IPS-20b (cell line): ENCODE data around the gene LPP.

Source experiments
- H3K27ac ChIP-seq: one replicate; pipeline ENCODE4 v1.5.1; 2013; ENCODE audit warnings: low read length
- H3K27me3 ChIP-seq: 2 replicates; pipeline ENCODE4 v1.6.1; 2013; ENCODE audit warnings: mild to moderate bottlenecking, low read length, inconsistent platforms; ENCODE audit not compliant: insufficient read depth
- H3K36me3 ChIP-seq: 2 replicates; pipeline ENCODE4 v1.6.1; 2013; ENCODE audit warnings: low read depth, mild to moderate bottlenecking, inconsistent platforms, low read length, moderate library complexity; ENCODE audit not compliant: insufficient read depth
- H3K4me1 ChIP-seq: 2 replicates; pipeline ENCODE4 v1.6.1; 2013; ENCODE audit warnings: mild to moderate bottlenecking, control low read depth, inconsistent platforms, low read length, moderate library complexity; ENCODE audit not compliant: insufficient read depth
- H3K4me3 ChIP-seq: 2 replicates; pipeline ENCODE4 v1.5.1; 2013; ENCODE audit warnings: mild to moderate bottlenecking, low read length, inconsistent platforms
- H3K9ac ChIP-seq: 2 replicates; pipeline ENCODE4 v1.6.1; 2013; ENCODE audit warnings: low read depth, mild to moderate bottlenecking, inconsistent platforms, low read length, moderate library complexity
- H3K9me3 ChIP-seq: 2 replicates; pipeline ENCODE4 v1.6.1; 2013; ENCODE audit warnings: mild to moderate bottlenecking, low read depth, low read length, inconsistent platforms; ENCODE audit not compliant: insufficient read depth

LPP gene

DNA sequence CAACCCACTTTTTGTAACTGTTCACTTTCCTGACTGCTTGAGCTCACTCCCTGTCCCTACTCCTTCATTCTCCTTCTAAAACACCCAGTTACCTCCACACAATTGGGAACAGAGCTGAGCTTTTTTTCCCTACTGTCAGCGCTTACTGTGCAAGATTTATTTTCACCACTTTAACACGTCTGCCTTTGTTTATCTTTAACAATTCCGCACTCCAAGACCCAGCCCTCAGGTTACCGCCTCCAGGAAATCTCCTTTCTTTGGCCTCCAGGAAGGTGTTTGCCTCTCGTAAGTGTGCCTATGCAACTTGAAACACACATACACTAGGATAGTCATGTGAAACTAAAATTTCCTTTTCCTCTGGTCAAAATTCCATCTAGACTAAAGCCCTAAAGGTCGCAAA lies 745.9 kb downstream of the LPP start:
- Histone ChIP-seq H3K36me3 (no peaks in the 10 kb centered on the region), H3K27me3 (no peaks in the 10 kb centered on the region), H3K4me3 (no peak overlapping the region), H3K4me1 (no peaks in the 10 kb centered on the region), H3K27ac (no peak overlapping the region), H3K9me3 (no peaks in the 10 kb centered on the region), H3K9ac (no peak overlapping the region)

DNA sequence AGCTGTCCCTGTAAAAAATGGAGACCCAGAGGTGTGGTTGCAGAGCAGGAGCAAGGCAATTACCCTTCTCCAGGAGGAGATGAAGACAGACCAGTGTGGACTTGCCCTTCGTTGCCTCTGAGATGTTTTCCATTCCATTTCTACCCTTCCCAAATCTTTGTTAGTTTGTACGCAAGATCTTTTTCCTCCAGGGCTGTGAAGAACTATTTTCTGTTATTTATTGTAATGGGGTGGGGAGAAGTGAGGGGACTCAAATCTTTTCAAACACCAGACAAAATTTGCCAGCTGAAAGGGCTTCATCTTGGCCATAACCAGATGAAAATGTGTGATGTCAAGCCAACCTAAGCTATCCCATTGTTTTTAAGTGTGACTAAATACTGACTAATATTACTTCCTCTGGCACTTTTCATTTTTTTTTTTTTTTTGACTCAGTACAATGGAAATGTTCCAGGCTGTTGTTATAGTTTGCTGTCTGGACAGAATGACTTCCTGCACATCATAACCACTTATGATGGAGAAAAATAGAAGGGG lies 746.5 kb downstream of the LPP start:
- no peaks in the 10 kb centered on the region for H3K36me3 ChIP-seq
- no peaks in the 10 kb centered on the region for H3K27me3 ChIP-seq
- H3K9ac ChIP-seq: no peak overlapping the region
- no peaks in the 10 kb centered on the region; the same call in 1 of the 2 replicates for H3K4me1 ChIP-seq
- no peaks in the 10 kb centered on the region for H3K9me3 ChIP-seq
- no peak overlapping the region for H3K4me3 ChIP-seq
- H3K27ac ChIP-seq: no peak overlapping the region

GRCh38 chr3:188901126-188901525 lies 747.2 kb downstream of the LPP start:
- H3K4me1 ChIP-seq: peaks cover 6% of the 10 kb centered on the region
- no peak overlapping the region for H3K4me3 ChIP-seq
- no peaks in the 10 kb centered on the region for H3K36me3 ChIP-seq
- no peak overlapping the region for H3K9ac ChIP-seq
- no peaks in the 10 kb centered on the region for H3K9me3 ChIP-seq
- H3K27me3 ChIP-seq: no peaks in the 10 kb centered on the region
- no peak overlapping the region for H3K27ac ChIP-seq

- H3K36me3 ChIP-seq: no peaks in the 10 kb centered on the region
- no peaks in the 10 kb centered on the region for H3K9me3 ChIP-seq
- peaks cover 8% of the 10 kb centered on the region for H3K4me1 ChIP-seq
- H3K27ac ChIP-seq: no peak overlapping the region
- peaks cover under 1% of the 10 kb centered on the region; the same call in 1 of the 2 replicates for H3K27me3 ChIP-seq
- no peak overlapping the region for H3K9ac ChIP-seq
- H3K4me3 ChIP-seq: no peak overlapping the region
Measured at GRCh38 chr3:188901671-188902287, 747.8 kb downstream of the LPP start.

DNA sequence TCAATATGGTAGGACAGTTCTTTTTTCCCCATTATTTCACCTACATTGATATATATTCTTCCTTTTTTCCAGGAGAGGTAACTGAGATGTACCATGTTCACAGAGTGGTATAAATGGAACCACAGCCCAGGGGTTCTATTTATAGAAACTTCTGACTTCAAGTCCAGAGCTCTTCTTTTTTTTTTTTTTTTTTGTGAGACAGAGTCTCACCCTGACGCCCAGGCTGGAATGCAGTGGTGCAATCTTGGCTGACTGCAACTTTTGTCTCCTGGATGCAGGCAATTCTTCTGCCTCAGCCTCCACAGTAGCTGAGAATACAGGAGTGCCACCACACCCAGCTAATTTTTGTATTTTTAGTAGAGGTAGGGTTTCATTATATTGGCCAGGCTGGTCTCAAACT lies 750.7 kb downstream of the LPP start:
- H3K36me3 ChIP-seq: no peaks in the 10 kb centered on the region
- H3K9me3 ChIP-seq: no peaks in the 10 kb centered on the region
- H3K4me3 ChIP-seq: no peak overlapping the region
- H3K27me3 ChIP-seq: peaks cover 4% of the 10 kb centered on the region; the same call in 1 of the 2 replicates
- H3K27ac ChIP-seq: no peak overlapping the region
- H3K4me1 ChIP-seq: peaks cover 8% of the 10 kb centered on the region
- no peak overlapping the region for H3K9ac ChIP-seq

GRCh38 chr3:188905547-188905946 lies 751.6 kb downstream of the LPP start:
- no peak overlapping the region for H3K27ac ChIP-seq
- no peak overlapping the region for H3K4me3 ChIP-seq
- H3K27me3 ChIP-seq: peaks cover 4% of the 10 kb centered on the region; the same call in 1 of the 2 replicates
- H3K4me1 ChIP-seq: peaks cover 8% of the 10 kb centered on the region
- no peaks in the 10 kb centered on the region for H3K36me3 ChIP-seq
- no peak overlapping the region for H3K9ac ChIP-seq
- no peaks in the 10 kb centered on the region for H3K9me3 ChIP-seq

- peaks cover 8% of the 10 kb centered on the region for H3K4me1 ChIP-seq
- H3K9ac ChIP-seq: no peak overlapping the region
- H3K27ac ChIP-seq: no peak overlapping the region
Measured at GRCh38 chr3:188906236-188906635, 752.3 kb downstream of the LPP start.

GRCh38 chr3:188908002-188908850 lies 754.3 kb downstream of the LPP start:
- Histone ChIP-seq H3K9me3 (no peaks in the 10 kb centered on the region), H3K4me1 (peaks cover 8% of the 10 kb centered on the region)

More at GRCh38 chr3:188906236-188906635, 752.3 kb downstream of the LPP start:
- H3K9me3 ChIP-seq: no peaks in the 10 kb centered on the region
- H3K27me3 ChIP-seq: peaks cover 4% of the 10 kb centered on the region; the same call in 1 of the 2 replicates
- H3K4me3 ChIP-seq: no peak overlapping the region
- no peaks in the 10 kb centered on the region for H3K36me3 ChIP-seq

GRCh38 chr3:188911026-188911850 lies 757.3 kb downstream of the LPP start:
- Histone ChIP-seq H3K4me1 (peaks cover under 1% of the 10 kb centered on the region; the same call in 1 of the 2 replicates), H3K36me3 (no peaks in the 10 kb centered on the region), H3K9ac (no peak overlapping the region), H3K4me3 (no peak overlapping the region), H3K27me3 (peaks cover 4% of the 10 kb centered on the region; the same call in 1 of the 2 replicates), H3K9me3 (no peaks in the 10 kb centered on the region), H3K27ac (no peak overlapping the region)

More at GRCh38 chr3:188908002-188908850, 754.3 kb downstream of the LPP start:
- Histone ChIP-seq H3K27ac (no peak overlapping the region), H3K4me3 (no peak overlapping the region), H3K36me3 (no peaks in the 10 kb centered on the region), H3K27me3 (peaks cover 4% of the 10 kb centered on the region; the same call in 1 of the 2 replicates), H3K9ac (no peak overlapping the region)

- no peak overlapping the region for H3K27ac ChIP-seq
Measured at GRCh38 chr3:188913084-188913483, 759.1 kb downstream of the LPP start.

GRCh38 chr3:188914552-188914951 lies 760.6 kb downstream of the LPP start:
- Histone ChIP-seq H3K9ac (no peak overlapping the region), H3K4me3 (no peak overlapping the region), H3K9me3 (no peaks in the 10 kb centered on the region), H3K4me1 (no peaks in the 10 kb centered on the region; the same call in 1 of the 2 replicates), H3K27ac (no peak overlapping the region), H3K36me3 (no peaks in the 10 kb centered on the region), H3K27me3 (no peaks in the 10 kb centered on the region)

More at GRCh38 chr3:188913084-188913483, 759.1 kb downstream of the LPP start:
- Histone ChIP-seq H3K4me3 (no peak overlapping the region), H3K9me3 (no peaks in the 10 kb centered on the region), H3K9ac (no peak overlapping the region), H3K4me1 (no peaks in the 10 kb centered on the region; the same call in 1 of the 2 replicates), H3K27me3 (no peaks in the 10 kb centered on the region), H3K36me3 (no peaks in the 10 kb centered on the region)
